NCI-H345 (cell line): ENCODE results near the gene SLC16A1.
"Not testable (repeated sequence)": the region's sequence is repeated elsewhere in the genome, so short reads cannot be mapped to it uniquely, and the experiment has no call there.

Experiments used
- DNase-seq: peaks from one replicate; lab custom pipeline; 2025; lab: John Stamatoyannopoulos, UW

SLC16A1 gene

DNA sequence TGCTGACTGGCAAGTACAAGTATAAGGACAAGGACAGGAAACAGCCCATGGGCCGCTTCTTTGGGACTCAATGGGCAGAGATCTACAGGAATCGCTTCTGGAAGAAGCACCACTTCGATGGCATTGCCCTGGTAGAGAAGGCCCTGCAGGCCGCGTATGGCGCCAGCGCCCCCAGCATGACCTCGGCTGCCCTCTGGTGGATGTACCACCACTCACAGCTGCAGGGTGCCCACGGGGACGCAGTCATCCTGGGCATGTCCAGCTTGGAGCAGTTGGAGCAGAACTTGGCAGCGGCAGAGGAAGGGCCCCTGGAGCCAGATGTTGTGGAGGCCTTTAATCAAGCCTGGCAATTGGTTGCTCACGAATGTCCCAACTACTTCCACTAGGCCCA, 32.0 kb downstream of the SLC16A1 start:
- no peak for DNase-seq

DNA sequence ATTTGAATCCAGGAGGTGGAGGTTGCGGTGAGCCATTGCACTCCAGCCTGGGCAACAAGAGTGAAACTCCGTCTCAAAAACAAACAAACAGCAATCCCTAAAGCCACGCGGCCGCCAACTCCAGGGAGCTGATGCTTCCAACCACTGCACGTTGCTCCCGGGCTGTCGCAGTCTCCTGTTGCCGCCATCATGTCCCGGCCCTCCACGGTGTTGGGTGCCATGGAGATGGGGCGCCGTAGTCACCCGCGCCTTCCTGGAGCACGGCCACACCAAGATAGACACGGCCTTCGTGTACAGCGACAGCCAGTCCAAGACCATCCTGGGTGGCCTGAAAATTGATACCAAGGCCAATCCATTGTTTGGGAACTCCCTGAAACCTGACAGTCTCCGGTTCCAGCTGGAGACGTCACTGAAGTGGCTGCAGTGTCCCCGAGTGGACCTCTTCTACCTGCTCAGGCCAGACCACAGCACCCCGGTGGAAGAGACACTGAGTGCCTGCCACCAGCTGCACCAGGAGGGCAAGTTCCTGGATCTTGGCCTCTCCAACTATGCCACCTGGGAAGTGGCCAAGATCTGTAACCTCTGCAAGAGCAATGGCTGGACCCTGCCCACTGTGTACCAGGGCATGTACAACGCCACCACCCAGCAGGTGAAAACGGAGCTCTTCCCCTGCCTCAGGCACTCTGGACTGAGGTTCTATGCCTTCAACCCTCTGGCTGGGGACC, 32.6 kb downstream of the SLC16A1 start:
- no peak for DNase-seq

DNA sequence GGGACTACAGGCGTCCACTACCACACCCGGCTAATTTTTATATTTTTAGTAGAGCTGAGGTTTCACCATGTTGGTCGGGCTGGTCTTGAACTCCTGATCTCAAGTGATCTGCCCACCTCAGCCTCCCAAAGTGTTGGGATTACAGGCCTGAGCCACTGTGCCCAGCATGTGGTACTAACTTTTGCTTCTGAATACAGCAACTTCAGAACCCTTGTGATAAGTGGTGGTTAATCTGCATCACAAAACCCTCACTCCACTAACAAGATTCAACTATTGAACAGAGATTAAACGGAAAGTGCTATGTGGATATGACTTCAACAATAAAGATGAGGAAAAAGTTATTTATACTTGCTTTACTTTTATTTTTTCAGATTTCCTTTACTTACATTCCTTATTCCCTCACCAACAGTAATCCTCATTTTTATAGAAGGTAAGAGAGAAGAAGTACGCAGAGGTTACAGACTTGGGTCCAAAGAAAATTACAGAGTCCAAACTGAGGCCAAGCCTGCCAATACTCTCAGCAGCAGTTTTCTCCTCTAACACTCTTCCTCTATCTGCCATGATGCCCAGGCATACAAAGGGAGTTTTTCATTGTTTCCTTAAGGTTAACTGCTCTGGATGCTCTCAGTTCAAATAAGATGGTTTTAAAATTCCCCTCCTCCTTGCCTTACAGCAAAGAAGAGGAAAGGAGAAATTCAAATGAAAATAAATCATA, 44.3 kb downstream of the SLC16A1 start:
- DNase-seq = no peak

DNA sequence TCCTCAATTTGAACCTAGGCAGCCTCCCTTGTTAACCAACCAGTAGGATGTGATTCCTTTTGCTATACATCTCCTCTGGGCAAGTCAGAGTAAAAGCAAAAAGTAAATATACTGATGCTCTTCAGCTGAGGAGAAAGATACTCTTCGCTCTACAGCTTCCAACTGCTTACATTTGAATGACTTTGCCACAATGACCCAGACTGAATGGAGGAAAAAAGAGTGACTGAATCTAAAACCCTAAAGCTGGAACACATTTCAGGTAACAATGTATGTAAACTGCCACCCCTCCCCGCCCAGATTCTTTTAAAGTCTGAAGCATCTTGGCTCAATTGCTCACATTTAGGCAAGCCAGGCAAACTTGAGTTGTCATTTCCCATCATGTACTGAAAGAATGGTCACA, 46.1 kb downstream of the SLC16A1 start:
- DNase-seq = no peak

DNA sequence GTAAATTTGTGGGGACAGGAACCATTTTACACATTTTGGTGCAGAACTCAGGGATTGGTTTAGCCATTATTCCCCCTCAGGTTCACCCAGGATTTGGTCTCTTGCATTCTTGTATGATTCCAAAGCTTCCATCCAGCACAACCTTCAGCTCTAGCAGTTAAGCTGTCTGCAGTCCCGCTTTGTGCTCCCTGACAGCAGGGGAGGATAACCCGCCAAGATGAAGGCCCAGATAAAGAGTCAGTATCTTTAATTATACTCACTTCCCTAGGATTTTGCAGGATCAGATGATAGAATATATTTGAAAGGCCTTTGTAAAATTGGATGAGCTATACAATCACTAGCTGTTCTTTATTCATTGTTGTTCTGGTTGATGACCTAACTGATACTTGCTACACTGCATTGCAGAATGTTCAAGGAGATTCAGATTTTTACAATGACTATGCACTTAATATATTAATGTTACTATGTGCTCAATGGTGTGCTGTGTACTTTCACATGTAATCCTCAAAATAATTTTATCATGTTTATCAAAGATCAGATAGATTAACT, 49.8 kb downstream of the SLC16A1 start:
- DNase-seq = no peak

DNA sequence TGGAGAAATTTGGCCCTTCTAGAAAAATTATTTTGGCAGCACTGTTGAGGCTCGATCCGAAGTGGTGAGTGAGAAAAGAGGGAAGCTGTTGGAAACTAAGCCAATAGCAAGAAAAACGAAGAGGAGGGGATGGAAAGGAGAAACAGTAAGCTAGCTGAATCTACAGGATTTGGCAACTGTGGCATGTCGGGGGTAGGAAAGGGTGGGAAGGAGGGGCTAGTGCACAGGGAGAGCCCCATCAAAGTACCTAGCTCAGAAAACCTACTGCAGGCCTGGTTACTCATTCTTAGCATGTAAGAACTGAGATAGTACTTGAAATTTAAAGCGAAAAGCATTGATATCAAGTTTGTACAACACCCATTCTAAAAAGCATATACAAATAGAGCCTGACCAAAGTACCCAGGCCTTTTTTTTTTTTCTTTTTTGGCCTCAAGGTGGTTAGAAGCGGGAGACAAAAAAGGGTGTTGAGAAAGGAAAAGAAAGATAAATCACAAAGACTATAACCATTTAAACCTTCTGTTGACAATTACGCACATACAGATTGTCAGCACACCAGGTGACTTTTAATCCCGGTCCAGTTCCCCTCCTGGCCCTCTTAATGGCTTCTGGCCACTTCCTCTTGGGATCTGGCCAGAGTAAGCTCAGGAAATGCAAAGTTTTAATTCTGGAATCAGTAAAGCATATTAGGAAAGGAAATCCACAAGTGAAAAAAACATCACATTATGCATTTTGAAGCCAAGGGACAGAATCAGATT, 50.4 kb downstream of the SLC16A1 start:
- DNase-seq = no peak

DNA sequence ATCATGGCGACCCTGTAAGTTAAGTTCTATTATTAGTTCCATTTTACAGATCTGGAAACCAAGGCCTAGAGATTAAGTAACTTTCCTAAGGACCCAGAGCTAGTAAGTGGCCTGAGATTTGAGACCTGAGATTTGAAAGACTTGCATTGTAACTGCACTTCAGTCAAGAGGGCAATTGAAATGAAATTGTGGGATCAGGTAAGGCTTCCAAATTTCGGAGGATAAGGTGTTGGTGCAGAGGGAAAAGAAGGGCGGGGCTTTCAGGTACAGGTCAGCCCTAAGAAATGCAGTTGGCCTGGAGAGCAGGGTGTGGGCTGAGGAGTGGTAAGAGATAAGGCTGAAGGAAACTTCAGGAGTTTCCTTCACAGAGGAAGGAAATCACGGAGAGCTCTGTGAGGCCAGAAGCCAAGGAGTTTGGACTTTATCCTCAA, 51.1 kb downstream of the SLC16A1 start:
- no peak for DNase-seq

DNA sequence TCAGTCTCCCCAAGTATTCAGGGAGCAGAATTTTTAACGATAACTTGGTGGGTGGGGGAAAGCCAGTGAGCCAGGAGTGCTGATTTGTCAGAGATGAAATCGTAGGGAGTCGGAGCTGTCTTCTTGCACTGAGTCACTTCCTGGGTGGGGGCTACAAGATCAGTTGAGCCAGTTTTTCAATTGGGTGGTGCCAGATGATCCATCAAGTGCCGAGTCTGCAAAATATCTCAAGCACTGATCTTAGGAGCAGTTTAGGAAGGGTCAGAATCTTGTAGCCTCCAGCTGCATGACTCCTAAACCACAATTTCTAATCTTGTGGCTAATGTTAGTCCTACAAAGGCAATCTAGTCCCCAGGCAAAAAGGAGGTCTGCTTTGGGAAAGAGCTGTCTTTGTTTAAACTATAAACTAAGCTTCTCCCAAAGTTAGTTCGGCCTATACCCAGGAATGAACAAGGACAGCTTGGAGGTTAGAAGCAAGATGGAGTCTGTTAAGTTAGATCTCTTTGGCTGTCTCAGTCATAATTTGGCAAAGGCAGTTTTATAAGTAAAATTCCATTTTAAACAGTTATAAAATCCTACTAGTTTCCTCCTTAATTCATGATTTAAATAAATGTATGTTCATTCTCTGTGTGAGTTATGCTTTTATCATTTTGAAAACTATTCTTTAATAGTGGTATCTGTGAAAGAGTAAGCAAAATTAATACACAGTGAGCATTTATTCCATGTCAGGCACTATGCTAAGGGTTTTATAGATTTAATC, 51.7 kb downstream of the SLC16A1 start:
- DNase-seq = no peak

DNA sequence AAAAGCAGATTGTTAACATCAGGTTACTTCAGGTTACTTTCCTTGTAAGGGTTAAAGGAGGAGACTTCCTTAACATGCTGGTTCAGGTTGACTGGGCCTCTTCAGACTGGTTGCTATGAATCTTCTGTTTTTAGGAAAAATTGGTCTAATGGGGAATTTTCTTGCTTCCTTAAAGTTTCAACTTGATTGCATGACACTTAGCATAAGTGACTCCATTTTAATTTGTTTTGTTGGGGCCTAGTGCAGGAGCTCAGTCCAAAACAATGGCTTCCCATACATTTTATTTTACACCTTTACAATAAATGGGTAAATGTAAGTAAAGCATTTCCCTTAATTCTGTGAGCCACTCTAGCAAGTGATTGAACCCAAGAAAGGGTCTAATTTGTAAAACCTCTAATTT, 53.8 kb downstream of the SLC16A1 start:
- no peak for DNase-seq

DNA sequence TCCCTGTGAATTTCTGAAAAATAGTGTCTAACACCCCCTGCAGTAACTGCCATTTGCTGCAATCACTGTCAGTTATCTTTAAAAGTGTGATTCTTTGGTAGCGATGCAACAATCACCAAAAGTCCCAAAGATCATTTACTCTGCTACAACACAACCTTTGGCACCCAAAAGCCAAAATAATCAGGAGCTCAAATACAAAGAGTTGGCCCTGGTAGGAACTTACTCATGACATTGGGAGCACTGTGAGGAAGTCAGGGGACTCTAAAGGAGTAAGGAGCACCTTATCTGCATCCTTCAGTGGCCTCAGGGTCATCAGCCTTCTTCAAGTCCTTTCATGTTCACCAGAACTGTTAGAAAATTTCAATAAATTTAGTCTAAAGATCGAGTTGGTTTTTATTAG, 54.6 kb downstream of the SLC16A1 start:
- no peak for DNase-seq

DNA sequence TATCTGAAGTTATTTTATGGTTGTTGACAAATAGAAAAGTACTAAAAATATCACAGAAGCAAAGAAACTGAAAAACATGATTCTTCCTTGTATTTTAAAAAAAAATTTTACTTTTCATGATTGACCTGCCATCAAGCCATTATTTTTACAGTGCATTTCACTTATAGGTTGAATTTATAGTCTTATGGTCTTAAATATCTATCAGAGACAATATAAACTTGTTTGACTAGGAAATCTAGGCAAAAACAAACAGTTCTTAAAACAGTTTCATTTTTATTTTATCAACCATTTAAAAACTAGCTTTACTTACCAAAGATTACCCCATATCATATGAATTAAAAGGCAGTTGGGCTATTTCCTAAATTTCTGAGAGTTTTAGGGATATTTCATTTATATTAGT, 59.2 kb downstream of the SLC16A1 start:
- no peak for DNase-seq

DNA sequence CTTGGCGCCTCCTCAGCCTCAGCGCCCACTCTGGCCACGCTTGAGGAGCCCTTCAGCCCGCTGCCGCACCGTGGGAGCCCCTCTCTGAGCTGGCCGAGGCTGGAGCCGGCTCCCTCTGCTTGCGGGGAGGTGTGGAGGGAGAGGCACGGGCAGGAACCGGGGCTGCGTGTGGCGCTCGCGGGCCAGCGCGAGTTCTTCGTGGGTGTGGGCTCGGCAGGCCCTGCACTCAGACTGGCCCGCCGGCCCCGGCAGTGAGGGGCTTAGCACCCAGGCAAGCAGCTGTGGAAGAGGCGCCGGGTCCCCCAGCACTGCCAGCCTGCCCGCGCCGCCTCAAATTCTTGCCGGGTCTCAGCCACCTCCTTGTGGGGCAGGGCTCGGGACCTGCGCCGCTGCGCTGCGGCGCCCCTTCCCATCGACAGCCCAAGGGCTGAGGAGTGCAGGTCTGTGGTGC, 61.4 kb downstream of the SLC16A1 start:
- no peak for DNase-seq

DNA sequence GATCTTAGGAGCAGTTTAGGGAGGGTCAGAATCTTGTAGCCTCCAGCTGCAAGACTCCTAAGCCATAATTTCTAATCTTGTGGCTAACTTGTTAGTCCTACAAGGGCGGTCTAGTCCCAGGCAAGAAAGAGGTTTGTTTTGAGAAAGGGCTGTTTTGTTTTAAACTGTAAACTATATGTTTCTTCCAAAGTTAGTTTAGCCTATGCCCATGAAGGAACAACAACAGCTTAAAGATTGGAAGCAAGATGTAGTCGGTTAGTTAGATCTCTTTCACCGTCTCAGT, 62.0 kb downstream of the SLC16A1 start:
- no peak for DNase-seq

DNA sequence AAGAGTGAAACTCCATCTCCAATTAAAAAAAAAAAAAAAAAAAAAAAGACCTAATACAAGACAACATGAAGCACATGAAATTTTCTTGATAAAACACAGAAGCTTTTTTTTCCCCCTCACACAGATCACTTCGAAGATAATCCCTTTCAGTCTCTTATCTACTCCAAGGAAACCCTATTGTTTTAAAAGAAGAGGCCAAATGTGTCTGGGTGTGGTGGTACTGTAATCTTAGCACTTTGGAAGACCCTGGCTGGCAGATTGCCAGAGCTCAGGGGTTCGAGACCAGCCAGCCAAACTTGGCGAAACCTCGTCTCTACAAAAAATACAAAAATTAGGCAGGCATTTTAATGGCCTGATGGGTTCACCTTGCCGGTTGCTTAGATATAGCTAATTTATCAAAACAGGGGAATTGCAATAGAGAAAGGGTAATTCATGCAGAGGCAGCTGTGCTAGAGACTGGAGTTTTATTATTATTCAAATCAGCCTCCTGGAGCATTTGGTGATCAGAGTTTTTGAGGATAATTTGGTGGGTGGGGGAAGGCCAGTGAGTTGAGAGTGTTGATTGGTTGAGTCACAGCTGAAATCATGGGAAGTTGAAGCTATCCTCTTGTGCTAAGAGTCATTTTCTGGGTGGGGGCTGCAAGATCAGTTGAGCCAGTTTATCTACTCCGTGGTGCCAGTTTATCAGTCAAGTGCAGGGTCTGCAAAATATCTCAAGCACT, 62.5 kb downstream of the SLC16A1 start:
- no peak for DNase-seq

DNA sequence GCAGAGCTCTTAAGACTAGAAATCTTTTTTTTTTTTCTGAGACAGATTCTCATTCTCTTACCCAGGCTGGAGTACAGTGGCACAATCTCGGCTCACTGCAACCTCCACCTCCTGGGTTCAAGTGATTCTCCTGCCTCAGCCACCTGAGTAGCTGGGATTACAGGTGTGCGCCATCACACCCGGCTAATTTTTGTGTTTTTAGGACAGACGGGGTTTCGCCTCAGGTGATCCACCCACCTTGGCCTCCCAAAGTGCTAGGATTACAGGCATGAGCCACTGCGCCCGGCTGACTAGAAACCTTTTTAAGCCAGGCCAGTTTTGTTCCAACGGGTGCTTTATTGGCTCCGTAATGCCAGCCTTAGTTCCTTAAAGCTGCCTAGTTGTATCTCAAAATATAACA, 66.1 kb downstream of the SLC16A1 start:
- not testable (repeated sequence) for DNase-seq

DNA sequence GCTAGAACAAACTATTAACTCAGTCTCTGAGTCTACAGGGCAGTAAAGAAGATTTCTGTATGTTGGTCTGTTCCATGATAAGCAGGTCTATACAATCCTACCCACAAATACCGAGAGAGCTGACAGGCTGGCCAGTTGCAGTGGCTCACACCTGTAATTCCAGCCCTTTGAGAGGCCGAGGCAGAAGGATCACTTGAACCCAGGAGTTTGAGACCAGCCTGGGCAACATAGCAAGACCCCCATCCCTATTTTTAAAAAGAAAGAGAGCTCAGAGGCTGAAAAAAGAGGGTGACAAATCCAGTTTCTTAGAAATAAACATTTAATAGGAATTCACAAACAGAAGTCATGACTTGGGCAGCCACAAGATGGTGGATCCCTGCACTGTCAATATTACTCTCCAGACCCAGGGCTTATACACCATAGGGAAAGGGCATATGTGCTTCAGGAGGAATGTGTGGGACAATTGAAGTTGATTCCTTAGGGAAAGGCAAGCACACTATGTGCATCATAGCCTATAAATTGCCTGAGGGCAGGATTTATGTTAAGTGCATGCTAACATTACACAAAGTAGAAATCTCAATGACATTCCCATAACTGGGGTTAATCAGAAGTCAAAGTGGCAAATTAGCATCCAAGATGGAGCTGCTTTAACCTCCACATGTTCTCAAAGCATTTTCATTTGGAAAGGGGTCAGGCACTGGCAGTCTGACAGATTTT, 66.8 kb downstream of the SLC16A1 start:
- no peak for DNase-seq

DNA sequence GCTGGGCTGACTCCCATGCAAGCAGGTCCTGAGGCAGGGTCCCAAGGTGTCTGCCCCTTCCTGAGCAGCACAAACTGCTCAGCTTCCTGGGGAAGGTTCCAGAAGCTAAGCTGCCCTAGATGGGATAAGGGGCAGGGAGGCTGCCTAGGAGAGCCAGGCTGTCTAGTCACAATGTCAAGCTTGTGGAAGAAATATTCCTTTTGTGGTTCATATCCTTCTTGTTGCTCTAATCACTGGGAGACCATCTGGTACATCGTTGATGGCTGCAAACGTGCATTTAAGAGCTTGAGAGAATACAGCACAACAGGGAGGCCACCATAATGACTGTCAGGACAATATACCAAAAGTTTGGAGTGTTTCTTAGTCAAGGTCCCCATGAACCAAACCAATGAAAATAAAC, 67.4 kb downstream of the SLC16A1 start:
- no peak for DNase-seq

DNA sequence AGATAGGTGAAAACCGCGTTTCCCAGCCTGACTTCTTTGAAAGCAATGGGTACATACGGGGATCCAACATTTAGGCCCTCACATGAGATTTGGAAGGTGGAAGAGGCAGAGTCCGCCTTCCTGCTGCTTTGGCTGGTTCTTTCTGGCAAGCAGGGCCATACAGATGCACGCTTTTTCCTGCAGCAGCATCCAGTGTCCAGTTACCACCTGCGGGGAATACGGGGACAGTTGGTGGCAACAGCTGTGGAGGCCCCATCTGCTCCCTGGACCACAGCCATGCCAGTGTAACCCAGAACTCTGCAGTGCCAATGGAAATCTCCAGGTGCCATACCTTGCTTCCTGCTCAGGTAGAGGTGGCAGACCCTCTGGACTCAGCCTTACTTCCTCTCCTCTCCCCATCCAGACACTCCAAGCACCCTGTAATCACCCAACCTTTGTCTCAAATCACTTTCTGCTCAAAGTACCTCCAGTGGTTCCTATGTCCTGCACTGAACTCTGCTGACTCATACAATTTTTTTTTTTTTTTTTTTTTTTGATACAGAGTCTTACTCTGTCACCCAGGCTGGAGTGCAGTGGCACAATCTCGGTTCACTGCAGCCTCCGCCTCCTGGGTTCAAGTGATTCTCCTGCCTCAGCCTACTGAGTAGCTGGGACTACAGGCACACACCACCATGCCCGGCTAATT, 68.3 kb downstream of the SLC16A1 start:
- DNase-seq = no peak

DNA sequence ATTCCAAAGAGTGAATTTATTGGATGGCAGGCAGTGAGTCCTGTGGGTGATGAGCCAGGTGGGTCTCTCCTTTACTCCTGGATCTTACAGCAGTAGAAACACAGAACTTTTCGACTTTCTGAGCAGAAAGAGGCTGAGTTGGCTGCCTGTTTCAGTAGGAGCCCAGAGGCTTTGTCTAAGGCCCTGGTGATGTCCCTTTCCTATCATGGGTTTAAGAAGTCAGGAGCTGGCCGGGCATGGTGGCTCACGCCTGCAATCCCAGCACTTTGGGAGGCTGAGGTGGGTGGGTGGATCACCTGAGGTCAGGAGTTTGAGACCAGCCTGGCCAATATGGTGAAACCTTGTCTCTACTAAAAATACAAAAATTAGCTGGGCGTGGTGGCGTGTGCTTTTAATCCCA, 71.0 kb downstream of the SLC16A1 start:
- not testable (repeated sequence) for DNase-seq

DNA sequence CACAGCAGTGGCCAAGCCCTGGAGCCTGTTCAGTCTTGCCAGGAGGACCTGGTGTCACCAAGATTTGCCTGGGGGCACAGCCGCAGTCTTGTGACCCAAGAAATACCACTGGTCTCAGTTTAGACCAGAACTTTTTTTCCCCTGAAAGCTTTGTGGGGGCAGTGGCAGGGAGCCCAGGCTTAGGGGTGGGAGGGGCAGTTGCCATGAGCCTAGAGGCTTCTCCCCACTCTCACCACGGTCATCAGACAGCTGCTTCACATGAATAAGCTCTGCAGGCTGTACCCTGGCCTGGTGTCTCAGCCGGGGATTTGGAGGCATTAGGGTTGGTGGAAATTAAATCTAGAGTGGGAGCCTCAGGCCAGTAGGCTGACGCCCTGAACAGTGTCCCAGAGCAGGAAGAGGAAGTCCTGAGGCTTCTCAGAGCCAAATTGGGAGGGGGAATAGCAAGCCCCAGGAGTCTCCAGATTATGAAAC, 73.7 kb downstream of the SLC16A1 start:
- DNase-seq = no peak
